ENCODE results near the gene ZNF564.
A peak's percentile ranks its signal among the peaks of the same experiment; 100 is the strongest.
"Not testable (repeated sequence)": the region's sequence is repeated elsewhere in the genome, so short reads cannot be mapped to it uniquely, and the experiment has no call there.

The ZNF564 gene

DNA sequence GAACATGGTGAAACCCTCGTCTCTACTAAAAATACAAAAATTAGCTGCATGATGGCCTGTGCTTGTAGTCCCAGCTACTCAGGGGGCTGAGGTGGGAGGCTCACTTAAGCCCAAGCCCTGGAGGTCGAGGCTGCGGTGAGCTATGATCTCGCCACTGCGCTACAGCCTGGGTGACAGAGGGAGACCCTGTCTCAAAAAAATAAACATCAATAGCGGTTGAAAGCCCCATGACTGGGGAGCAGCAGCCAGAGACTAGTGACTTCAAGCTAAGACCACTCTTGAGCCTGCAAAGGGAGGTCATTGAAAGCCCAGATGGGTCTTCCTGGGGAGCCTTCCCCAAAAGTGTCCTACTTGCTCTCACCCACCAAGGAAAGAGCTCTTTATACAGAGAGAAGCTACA, 54.8 kb downstream of the ZNF564 start:
- DNase-seq (ENCODE audit: low read depth): no peak

DNA sequence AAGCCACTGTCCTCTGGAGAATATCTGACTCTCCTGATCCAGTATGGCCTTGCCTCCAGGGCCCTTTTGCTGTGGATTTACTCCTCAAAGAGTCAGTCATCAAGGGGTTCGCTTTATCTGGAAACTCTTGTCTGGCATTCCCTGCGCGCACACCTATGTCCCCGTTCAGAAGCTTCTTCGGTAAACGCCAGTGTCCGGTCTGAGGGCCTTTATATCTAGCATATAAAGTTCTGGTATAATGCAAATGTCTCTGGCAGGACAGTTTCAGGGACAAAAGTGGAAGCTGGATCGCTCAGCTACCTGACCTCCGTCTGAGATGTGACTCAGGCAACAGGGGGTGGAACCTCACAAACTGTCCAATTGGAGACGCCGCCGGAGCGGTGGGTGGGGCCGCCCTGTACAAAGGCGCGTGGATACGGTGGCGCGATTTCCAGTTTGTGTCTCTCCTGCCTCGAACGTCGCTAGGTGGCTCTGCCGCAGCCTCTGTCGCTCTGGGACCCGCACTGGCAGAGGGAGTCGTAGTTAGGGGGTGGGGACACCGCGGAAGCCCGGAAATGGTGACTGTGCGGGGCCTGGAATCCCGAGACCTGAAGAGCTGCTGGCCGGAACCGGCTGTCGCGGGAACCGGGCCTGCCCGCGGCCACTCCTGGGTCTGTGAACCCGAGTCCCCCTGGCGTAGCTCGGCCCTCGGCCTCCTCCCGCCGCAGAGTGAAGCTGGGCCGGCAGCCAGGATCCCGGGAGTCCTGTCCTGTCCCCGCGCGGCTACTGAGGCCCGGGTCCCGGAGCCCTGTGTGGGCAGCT, 56.1 kb downstream of the ZNF564 start:
- DNase-seq (ENCODE audit: low read depth): peak; percentile 91

DNA sequence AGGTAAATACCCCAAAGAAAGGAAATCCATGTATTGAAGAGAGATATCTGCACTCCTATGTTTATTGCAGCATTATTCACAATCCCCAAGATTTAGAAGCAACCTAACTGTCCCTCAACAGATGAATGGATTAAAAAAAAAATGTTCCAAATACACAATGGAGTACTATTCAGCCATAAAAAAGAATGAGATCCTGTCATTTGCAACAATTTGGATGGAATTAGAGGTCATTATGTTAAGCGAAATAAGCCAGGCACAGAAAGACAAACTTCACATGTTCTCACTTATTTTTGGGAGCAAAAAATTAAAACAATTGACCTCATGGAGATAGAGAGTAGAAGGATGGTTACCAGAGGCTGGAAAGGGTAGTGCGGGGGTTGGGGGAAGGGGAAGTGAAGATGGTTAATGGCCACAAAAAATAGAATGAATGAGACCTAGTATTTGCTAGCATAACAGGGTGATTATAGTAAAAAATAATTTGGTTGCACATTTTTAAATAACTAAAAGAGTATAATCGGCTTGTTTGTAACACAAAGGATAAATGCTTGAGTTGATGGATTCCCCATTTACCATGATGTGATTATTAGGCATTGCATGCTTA, 56.9 kb downstream of the ZNF564 start:
- no peak for DNase-seq (ENCODE audit: low read depth)

DNA sequence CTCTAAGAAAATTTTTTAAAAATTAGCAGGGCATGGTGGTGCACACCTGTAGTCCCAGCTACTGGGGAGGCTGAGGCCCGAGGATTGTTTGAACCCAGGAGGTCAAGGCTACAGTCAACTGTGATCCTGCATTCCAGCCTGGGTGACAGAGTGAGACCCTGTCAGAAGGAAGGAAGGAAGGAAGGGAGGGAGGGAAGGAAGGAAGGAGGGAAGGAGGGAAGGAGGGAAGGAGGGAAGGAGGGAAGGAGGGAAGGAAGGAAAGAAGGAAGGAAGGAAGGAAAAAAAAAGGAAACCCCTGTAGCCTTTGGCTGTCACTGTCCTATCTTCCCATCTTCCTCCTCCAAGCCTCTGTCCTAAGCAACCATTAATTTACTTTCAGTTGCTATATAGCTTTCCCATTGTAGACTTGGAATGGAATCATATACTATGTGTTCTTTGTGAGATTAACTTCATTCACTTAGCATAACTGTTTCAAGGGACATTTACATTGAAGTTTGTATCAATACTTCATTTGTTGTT, 65.0 kb downstream of the ZNF564 start:
- DNase-seq (ENCODE audit: low read depth): not testable (repeated sequence)

DNA sequence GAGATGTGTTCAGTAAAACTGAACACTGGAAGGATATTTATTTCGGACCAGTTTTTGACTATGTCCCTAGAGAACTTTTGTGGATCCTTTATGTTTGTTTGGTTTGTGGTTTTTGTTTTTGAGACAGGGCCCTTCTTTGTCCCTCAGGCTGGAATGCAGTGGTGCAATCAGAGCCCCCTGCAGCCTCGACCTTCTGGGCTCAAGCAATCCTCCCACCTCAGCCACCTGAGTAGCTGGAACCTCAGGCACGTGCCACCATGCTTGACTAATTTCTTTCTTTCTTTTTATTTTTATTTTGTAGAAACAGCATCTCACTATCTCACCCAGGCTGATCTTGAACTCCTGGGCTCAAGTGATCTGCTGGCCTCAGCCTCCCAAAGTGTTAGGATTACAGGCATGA, 65.7 kb downstream of the ZNF564 start:
- DNase-seq (ENCODE audit: low read depth): no peak

DNA sequence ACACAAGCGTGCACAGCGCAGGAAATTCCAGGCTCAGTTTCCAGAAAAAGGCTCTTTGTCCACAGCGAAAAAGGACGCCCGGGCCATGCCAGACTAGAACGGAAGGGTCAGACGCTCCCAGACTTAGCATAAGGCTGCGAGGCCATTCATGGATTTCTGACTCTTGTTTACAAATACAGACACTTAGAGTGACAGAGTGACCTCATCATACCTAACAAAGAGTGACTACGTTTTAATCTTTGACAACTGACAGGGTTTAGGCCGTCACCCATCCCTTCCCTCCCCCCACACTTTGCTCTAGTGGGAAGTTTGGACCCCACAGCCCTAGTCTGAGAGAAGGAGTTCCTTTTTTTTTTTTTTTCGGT, 66.2 kb downstream of the ZNF564 start:
- no peak for DNase-seq (ENCODE audit: low read depth)

DNA sequence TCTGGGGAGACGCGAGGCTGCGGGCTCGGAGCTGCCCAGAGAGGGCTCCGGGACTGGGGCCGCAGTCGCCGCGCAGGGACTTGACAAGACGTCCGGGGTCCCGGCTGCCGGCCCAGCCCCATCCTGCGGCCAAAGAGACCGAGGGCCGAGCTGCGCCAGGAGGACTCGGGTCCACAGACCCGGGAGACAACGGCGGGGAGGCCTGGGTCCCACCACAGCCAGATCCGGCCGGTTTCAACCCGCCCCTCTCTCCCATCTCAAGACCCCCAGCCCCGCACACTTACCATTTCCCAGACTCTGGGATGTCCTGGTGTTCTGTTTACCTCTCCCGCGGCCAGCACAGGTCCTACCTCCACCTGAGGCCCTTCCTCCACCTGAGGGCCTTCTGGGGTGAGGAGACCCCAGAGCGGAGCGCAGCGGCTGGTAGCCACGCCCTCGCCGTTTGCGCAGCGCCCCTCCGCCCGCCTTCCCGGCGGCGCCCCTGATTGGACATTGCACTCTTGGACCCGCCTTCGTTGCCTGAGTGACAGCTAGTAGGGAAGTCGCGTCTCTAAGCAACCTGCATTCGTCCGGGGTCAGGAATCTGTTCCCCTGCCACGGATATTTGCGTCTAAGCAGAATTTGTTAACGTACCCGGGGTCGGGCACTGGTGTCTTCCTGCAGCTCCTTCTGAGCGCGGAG, 66.8 kb downstream of the ZNF564 start, which contains the start of gene ZNF709:
Gene ZNF709, minus strand, starts transcription at position 446 of the 681 bp plus-strand sequence. Its CDS starts 159 bp downstream, at position 287.
- peak; percentile 83 for DNase-seq (ENCODE audit: low read depth)

DNA sequence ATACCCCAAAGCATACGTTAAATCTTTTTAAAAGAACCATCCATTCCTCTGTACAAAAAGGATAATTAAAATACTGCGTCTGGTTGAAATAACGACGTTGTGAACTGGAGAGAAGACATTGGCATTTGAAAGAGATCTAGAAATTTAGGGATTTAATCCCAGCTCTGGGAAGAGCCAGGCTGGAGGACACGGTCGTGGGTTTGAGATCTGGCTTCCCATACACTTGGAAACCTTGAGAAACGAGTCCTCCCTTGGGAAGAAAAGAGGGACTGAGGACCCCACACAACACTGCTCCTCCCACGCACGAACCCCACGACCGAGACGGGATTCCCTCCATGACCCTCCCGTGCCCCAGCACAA, 67.3 kb downstream of the ZNF564 start:
- DNase-seq (ENCODE audit: low read depth): no peak

DNA sequence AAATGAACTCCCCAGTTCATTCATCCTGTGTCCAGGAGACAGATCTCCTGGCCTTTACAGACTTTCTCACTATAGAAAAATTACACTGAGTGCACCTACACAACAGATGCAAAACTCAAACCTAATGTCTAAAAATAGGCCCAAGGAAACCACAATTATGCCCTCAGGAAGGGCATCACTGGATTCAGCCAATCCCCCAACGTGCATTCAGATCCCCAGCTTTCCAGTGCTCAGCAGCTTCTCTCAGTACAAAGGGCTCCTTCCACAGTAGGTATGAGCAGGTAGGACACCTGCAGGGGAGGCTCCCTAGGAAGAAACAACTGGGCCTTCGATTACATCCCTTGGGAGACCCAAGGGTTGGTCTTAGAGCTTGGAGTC, 68.8 kb downstream of the ZNF564 start:
- DNase-seq (ENCODE audit: low read depth): no peak

DNA sequence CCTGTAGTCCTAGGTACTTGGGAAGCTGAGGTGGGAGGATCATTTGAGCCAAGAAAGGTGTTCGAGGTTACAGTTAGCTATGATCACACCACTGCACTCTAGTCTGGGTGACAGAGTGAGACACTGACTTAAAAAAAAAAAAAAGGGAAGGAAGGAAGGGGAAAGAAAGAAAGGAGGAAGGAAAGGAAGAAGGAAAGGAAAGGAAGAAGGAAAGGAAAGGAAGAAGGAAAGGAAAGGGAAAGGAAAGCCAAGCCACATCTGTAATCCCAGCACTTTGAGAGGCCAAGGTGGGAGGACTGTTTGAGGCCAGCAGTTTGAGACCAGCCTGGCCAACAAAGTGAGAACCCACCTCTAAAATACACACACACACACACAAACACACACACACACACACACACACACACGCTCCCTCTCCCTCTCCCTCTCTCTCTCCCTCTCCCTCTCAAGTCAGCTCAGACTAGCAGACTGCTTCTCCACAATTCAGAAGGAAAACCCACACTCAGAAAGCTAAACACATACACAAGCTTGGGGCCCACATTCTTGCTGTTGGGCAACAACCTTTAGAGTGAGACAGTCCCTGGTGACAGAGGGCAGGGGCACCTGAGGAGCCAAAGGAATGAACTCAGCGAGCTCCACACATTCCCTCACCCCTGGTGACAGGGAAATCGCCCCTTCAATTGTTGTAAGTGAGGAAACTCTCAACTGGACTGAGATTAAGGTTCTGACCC, 69.3 kb downstream of the ZNF564 start:
- no peak for DNase-seq (ENCODE audit: low read depth)

DNA sequence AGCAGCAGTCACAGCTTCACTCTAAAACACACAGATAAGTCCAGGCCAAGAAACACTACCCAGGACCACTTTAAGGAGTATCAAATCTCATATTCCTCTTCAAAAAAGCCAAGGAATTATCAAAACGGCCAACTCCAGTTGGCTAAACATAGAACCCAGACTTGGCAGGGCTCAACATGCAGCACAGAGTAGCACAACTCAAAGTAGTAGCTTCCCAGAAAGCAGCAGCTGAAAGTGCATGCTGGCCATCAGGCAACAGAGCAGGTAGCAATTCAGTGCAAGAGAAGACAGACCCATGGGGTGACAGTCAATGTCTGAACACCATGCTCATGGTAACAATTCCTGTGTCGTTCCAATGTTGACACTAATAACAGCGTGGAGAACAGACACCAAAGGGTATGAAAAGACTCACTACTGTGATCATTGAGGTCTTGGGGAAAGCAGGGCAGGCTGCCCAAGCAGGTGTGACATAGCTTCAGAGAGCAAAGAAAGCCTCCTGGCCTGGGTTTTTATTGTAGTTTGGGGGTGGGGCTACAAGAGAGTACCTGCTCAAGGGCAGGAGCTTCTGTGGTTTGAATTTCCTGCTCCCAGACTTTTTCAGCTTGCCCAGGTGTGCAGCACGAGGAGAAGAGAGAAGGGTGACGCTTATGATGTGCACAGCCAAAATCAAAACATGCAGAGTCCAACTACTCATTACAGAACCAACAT, 72.9 kb downstream of the ZNF564 start:
- no peak for DNase-seq (ENCODE audit: low read depth)

All from stimulated activated CD4-positive, alpha-beta T cell treated with anti-CD3 and anti-CD28 coated beads, Interleukin-2, amount 100 ng/mL, for 4 hours (primary cell).